SK-N-MC (cell line): ENCODE data around the gene AQP5.

Experiments
- EZH2 ChIP-seq: fragments of 200-600 bp; sonication (generic); IDR thresholded peaks from one replicate; pipeline ENCODE4 v1.6.1; 2017; ENCODE audit warnings: antibody characterized with exemption
- POLR2AphosphoS5 ChIP-seq: IDR thresholded peaks from 2 replicates; pipeline ENCODE4 v1.6.1; 2012; ENCODE audit warnings: mild to moderate bottlenecking, low read depth, low read length, borderline replicate concordance

GRCh38 chr12:49973361-49973830 lies 11.7 kb downstream of the AQP5 start:
- TF ChIP-seq POLR2AphosphoS5 (no peak), EZH2 (no peak)
